ENCODE data around the gene RCAN1.
"Not testable (repeated sequence)": the region's sequence is repeated elsewhere in the genome, so short reads cannot be mapped to it uniquely, and the experiment has no call there.

The RCAN1 gene

DNA sequence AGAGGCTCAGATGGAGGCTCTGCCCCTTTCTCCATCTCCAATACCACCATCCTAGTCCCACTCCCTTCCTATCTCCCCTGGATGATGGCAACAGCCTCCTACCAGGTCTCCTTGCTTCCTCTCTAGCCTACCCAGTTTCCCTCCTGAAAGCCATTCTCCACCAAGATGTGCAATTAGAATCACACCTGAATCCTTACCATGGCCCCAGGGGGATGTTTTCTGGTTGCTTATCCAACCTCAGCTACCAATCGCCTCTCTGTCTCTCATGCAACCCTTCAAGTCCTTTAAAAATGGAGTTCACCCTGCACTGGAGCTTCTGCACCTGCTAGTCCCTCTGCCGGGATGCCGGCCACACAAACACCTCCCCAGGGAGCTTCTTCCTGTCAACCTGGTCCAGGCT, 2.9 kb downstream of the RCAN1 start:
- no peak for DNase-seq (ENCODE audit: extremely low read depth, low read depth)
- TF ChIP-seq, protein P1, sequence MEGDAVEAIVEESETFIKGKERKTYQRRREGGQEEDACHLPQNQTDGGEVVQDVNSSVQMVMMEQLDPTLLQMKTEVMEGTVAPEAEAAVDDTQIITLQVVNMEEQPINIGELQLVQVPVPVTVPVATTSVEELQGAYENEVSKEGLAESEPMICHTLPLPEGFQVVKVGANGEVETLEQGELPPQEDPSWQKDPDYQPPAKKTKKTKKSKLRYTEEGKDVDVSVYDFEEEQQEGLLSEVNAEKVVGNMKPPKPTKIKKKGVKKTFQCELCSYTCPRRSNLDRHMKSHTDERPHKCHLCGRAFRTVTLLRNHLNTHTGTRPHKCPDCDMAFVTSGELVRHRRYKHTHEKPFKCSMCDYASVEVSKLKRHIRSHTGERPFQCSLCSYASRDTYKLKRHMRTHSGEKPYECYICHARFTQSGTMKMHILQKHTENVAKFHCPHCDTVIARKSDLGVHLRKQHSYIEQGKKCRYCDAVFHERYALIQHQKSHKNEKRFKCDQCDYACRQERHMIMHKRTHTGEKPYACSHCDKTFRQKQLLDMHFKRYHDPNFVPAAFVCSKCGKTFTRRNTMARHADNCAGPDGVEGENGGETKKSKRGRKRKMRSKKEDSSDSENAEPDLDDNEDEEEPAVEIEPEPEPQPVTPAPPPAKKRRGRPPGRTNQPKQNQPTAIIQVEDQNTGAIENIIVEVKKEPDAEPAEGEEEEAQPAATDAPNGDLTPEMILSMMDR (IDR thresholded peaks at IDR 0.05; ENCODE audit: low read depth, low read length) = no peak

DNA sequence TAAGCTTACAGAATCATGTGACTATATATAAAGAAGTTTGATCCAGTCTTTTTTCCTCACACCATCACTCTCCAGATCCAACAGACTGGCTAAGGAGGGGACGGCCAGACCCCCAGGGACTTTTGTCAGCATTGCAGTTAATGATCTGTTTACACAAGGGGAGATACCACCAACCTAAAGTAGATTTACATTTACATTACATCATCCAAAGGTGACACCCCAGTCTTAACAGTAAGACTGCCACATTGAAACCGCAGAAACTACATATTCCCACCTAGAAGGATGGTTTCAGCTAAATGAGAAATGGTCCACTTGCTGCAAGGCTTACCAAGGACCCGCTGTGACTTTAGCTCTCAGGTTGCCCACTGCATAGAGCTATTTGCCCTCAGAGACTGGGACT, 3.4 kb downstream of the RCAN1 start:
- DNase-seq (ENCODE audit: extremely low read depth, low read depth) = no peak
- TF ChIP-seq, protein P1 (IDR thresholded peaks at IDR 0.05; ENCODE audit: low read depth, low read length) = no peak

DNA sequence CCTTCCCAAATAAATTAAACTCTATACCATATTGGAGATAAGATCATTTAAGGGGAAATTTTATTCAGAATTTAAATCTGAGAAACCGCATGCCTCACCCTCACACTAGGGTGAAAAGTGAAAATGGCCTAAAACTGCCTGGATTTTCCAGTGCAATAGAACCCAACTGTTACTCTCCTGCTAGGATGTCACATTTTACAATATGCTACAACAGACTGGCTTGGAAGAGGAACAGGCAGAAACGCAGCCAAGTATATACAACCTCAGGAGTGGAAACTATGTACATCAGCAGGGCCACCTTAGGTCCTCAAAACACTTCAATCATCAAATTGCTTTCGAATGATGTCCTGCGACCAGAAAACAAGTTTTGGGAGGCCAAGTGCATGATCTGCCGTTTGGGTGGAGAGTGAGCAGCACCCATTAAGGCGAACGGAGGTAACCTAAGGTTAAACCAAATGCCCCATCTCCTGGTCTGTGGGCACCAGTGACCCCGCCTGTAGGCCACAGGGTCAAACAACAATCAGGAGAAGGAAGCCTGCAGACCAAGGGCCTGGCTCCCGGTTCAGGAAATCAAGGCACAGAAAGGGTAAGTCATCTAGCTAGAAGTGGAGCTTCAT, 4.9 kb downstream of the RCAN1 start:
- TF ChIP-seq, protein P1 (IDR thresholded peaks at IDR 0.05; ENCODE audit: low read depth, low read length) = no peak
- DNase-seq (ENCODE audit: extremely low read depth, low read depth) = no peak

DNA sequence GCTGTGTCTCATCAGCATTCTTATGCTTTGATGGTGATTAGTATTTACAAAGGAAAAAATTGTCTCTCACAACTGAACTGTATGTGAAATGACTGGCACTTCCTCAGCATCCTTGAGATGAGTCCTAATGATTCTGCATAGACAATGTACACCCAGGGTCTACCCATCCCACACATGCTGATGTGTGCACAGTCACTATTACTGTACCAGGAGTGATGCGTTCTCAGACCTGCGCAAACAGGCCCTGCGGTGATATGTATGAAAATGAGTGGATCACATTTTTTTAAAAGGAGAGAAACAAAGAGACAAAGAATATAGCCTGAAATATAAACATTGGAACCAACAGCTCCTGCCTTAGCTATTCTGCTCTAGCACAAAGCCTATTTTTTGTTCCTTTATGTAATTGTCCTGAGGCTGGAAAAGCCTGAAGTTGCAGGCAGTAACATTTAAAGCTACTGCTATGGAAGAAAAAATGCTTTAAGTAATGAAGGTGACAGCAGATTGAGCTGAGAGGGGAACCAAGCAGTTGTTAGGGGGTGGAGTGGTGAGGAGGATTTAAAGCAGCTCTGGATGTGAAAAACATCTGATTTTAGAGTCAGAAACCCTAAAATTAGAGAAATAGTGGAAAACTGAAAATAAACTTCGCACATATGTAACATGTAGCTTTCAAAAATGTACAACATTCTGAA, 5.5 kb downstream of the RCAN1 start:
- TF ChIP-seq, protein P1 (IDR thresholded peaks at IDR 0.05; ENCODE audit: low read depth, low read length) = no peak
- no peak for DNase-seq (ENCODE audit: extremely low read depth, low read depth)

DNA sequence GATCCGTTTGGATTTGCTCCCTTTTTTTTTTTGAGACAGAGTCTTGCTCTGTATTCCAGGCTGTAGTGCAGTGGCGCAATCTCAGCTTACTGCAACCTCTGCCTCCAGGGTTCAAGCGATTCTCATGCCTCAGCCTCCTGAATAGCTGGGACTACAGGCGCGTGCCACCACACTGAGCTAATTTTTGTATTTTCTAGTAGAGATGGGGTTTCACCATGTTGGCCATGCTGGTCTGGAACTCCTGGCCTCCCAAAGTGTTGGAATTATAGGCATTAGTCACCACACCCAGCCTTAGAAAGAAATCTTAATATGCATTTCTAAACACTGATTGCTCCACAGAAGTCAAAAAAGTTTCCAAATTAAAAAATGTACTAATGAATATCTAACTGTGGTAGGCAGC, 7.5 kb downstream of the RCAN1 start:
- DNase-seq (ENCODE audit: extremely low read depth, low read depth) = not testable (repeated sequence)

DNA sequence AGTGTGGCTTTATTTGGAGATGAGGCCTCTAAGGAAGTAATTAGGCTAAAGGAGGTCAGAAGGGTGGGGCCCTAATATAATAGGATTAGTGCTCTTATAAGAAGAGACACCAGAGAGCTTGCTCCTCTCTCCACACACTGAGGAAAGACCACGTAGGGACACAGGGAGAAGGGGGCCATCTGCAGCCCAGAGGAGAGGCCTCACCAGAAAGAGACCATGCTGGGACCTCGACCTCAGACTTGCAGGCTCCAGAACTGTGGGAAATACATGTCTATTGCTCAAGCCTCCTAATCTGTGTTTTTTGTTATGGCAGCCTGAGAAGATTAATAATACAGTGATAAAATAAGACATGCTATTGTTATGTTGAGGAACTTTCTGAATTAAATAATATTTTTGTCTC, 8.3 kb downstream of the RCAN1 start:
- TF ChIP-seq, protein P1 (IDR thresholded peaks at IDR 0.05; ENCODE audit: low read depth, low read length) = no peak

DNA sequence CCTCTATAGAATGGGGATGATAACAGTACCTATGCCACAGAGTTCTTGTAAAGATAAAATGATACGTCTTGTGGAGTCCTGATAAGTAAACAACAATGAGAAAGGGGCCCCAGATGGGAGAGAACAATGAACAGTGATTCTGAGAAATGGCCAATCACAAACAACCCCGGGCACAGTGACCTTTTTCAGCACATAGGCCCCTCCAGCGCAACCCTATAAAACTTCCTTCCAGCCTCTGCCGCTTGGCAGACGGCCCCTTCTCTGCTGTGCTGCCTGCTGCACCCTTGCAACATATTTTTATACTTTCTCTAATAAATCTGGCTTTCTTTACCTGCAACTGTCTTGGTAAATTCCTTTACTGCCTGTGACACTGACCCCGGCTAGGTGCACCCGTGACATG, 8.9 kb downstream of the RCAN1 start:
- TF ChIP-seq, protein P1 (IDR thresholded peaks at IDR 0.05; ENCODE audit: low read depth, low read length) = no peak
- DNase-seq (ENCODE audit: extremely low read depth, low read depth) = no peak

More for the DNA sequence above, 8.3 kb downstream of the RCAN1 start:
- DNase-seq (ENCODE audit: extremely low read depth, low read depth) = no peak

DNA sequence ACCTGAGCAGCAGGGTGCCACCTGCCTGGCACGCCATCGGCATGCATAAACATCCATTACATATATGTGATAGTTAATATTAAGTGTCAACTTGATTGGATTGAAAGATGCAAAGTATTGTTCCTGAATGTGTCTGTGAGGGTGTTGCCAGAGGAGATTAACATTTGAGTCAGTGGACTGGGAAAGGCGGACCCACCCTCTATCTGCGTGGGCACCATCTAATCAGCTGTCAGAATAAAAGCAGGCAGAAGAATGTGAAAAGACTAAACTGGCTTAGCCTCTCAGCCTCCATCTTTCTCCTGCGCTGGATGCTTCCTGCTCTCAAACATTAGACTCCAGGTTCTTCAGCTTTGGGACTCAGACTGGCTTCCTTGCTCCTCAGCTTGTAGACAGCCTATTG, 10.0 kb downstream of the RCAN1 start:
- not testable (repeated sequence) for DNase-seq (ENCODE audit: extremely low read depth, low read depth)

Measured in AG09319 (cell line).